ENCODE data around the gene ZNF470.

GRCh38 chr19:56597696-56598095 lies 30.4 kb downstream of the ZNF470 start:
- TF ChIP-seq CTCF (IDR thresholded peaks at IDR 0.05; ENCODE audit: low read depth, low read length) (no peak), EZH2phosphoT487 (IDR thresholded peaks at IDR 0.05; ENCODE audit: low read depth) (no peak)

All from OCI-LY3 (cell line).